ENCODE results near the gene TMEM201. TPM values are rescaled to one million over a fixed set of nuclear protein-coding genes. Genes with fewer than 3 reads are reported as not detected.

Gene TMEM201
- total and polyA plus RNA-seq, 2 of the 8 experiments (the other 6 are each of a cell fraction or from before 2014, with no cell fraction given): 8.2 to 27.1 TPM

- Histone ChIP-seq H2BK20ac (ENCODE audit: low read length) (no peak overlapping the region), H3K23me2 (ENCODE audit: low read depth, low read length) (no peaks in the 10 kb centered on the region), H2BK12ac (ENCODE audit: low read depth, low read length) (no peak overlapping the region), H3K79me1 (ENCODE audit: low read depth, low read length) (no peaks in the 10 kb centered on the region), H2AFZ (ENCODE audit: low read length) (no peak overlapping the region), H3K14ac (ENCODE audit: insufficient read length) (no peak overlapping the region), H2BK15ac (ENCODE audit: low read length) (no peak overlapping the region), H3K18ac (ENCODE audit: extremely low read depth, low read length) (no peak overlapping the region), H3K4me2 (ENCODE audit: insufficient read depth in 1 of 2, low read depth in 2 of 2, low read length in 2 of 2) (no peak overlapping the region), H4K91ac (replicated peaks; ENCODE audit: insufficient read length, low read length) (no peak overlapping the region), H4K5ac (ENCODE audit: insufficient read length, low read depth, low read length) (no peak overlapping the region), H3K9ac (replicated peaks in 1 of 4; ENCODE audit: extremely low read depth in 1 of 4, low read depth in 3 of 4, low read length in 3 of 4) (no peak overlapping the region), H3K4me3 (ENCODE audit: extremely low read depth in 1 of 4, insufficient read depth in 2 of 4, low read depth in 3 of 4, low read length in 4 of 4) (no peak overlapping the region), H3K9me3 (ENCODE audit: insufficient read depth in 2 of 2, low read depth in 1 of 2, low read length in 1 of 2) (no peaks in the 10 kb centered on the region), H3K56ac (replicated peaks; ENCODE audit: insufficient read length, low read depth, low read length) (no peak overlapping the region), H3K27me3 (replicated peaks in 1 of 4; ENCODE audit: control insufficient read depth in 3 of 4, extremely low read depth in 1 of 4, insufficient read depth in 3 of 4, low read length in 3 of 4) (peaks cover 0 to 10% (median 7%) of the 10 kb centered on the region in 4 experiments; a peak in 5 of 7 replicates), H3K36me3 (ENCODE audit: control insufficient read depth in 2 of 4, insufficient read depth in 4 of 4, low read length in 3 of 4) (no peaks in the 10 kb centered on the region), H4K20me1 (replicated peaks in 1 of 2; ENCODE audit: control insufficient read depth in 1 of 2, insufficient read depth in 2 of 2, low read length in 2 of 2) (no peaks in the 10 kb centered on the region), H2AK5ac (ENCODE audit: low read depth, low read length) (no peak overlapping the region), H3K79me2 (ENCODE audit: control insufficient read depth in 1 of 2, insufficient read depth in 2 of 2, low read length in 2 of 2) (no peaks in the 10 kb centered on the region), H3K23ac (ENCODE audit: insufficient read length) (no peak overlapping the region), H2BK5ac (ENCODE audit: low read depth, low read length) (no peak overlapping the region), H2BK120ac (replicated peaks; ENCODE audit: low read depth, low read length) (no peak overlapping the region), H3K4ac (replicated peaks; ENCODE audit: insufficient read length, low read depth, low read length) (no peak overlapping the region), H4K8ac (ENCODE audit: extremely low read depth, insufficient read depth, low read length) (no peak overlapping the region), H3K4me1 (replicated peaks in 1 of 4; ENCODE audit: control insufficient read depth in 3 of 4, insufficient read depth in 4 of 4, low read length in 3 of 4) (no peaks in the 10 kb centered on the region), H3K27ac (ENCODE audit: low read depth, low read length) (no peak overlapping the region)
- DNase-seq (ENCODE audit: low read depth in 1 of 2, low spot score in 2 of 2): no peak
- no peak for FAIRE-seq
- ChIA-PET CTCF (ENCODE audit: partially characterized antibody) (interaction anchor here (1.6 kb wide), 1 partner anchor 71 kb away, joined by 4 read pairs; no protein-coding TSS in a partner anchor), POLR2A (ENCODE audit: partially characterized antibody) (no interaction called here)
- WGBS, 2 experiments (ENCODE audit: extremely low coverage in 1 of 2, insufficient coverage in 1 of 2, insufficient read length in 1 of 2, insufficient replicate concordance in 2 of 2, low coverage in 1 of 2, low lambda C conversion rate in 2 of 2, missing lambda C conversion rate in 1 of 2): 91% methylated on average over 13 of the region's 13 CpGs; no CpG with 5 or more reads in 1 of the 2 experiments
- no peak for TF ChIP-seq RAD21 (IDR thresholded peaks at IDR 0.05 in 1 of 2, conservative IDR thresholded peaks at IDR 0.05 in 1 of 2; ENCODE audit: low read depth in 2 of 2, low read length in 2 of 2)
Observed at GRCh38 chr1:9646037-9646436, 57.3 kb downstream of the TMEM201 start.
